ENCODE data around the gene LDHA.
"Not testable (repeated sequence)": the region's sequence is repeated elsewhere in the genome, so short reads cannot be mapped to it uniquely, and the experiment has no call there.

The LDHA gene

GRCh38 chr11:18404062-18404461, 9.7 kb downstream of the LDHA start:
- no peak for TF ChIP-seq JUND (IDR thresholded peaks at IDR 0.05; ENCODE audit: low read depth)
- DNase-seq (ENCODE audit: low read depth in 1 of 2, low spot score in 1 of 2) = no peak
- in situ Hi-C loops (cut with HindIII; ENCODE audit: low pct_unique_long_range_greater_than_20kb, low sequenced_read_pairs) = no loop called here

DNA sequence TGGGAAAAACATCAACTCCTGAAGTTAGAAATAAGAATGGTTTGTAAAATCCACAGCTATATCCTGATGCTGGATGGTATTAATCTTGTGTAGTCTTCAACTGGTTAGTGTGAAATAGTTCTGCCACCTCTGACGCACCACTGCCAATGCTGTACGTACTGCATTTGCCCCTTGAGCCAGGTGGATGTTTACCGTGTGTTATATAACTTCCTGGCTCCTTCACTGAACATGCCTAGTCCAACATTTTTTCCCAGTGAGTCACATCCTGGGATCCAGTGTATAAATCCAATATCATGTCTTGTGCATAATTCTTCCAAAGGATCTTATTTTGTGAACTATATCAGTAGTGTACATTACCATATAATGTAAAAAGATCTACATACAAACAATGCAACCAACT, 13.0 kb downstream of the LDHA start:
- DNase-seq (ENCODE audit: low read depth in 1 of 2, low spot score in 1 of 2); in situ Hi-C loops (cut with HindIII; ENCODE audit: low pct_unique_long_range_greater_than_20kb, low sequenced_read_pairs): not testable (repeated sequence)

DNA sequence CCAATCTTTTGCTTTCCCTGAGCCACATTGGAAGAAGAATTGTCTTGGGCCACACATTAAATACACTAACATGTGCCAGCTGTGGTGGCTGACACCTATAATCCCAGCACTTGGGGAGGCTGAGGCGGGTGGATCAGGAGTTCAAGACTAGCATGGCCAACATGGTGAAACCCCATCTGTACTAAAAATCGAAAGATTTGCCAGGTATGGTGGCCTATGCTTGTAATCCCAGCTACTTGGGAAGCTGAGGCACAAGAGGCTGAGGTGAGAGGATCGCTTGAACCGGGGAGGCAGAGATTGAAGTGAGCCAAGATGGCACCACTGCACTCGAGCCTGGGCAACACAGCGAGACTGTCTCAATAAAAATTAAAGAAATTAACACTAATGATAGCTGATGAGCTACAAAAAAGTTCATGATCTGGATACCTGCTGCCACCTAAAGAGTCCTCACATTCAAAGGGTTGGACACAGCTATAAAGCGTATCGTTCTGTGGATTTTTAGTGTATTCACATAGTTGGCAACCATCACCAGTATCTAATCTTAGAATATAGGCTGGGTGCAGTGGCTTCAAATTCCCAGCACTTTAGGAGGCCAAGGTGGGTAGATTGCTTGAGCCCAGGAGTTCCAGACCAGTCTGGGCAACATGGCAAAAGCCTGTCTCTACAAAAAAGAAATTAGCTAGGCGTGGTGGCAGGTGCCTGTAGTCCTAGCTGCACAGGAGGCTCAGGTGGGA, 14.4 kb downstream of the LDHA start:
- in situ Hi-C loops (cut with HindIII; ENCODE audit: low pct_unique_long_range_greater_than_20kb, low sequenced_read_pairs) = no loop called here
- no peak for DNase-seq (ENCODE audit: low read depth in 1 of 2, low spot score in 1 of 2)

GRCh38 chr11:18416459-18416858, 22.1 kb downstream of the LDHA start:
- no peak for TF ChIP-seq JUND (IDR thresholded peaks at IDR 0.05; ENCODE audit: low read depth)
- no peak for DNase-seq (ENCODE audit: low read depth in 1 of 2, low spot score in 1 of 2)
- in situ Hi-C loops (cut with HindIII; ENCODE audit: low pct_unique_long_range_greater_than_20kb, low sequenced_read_pairs) = no loop called here

More for the DNA sequence above, 14.4 kb downstream of the LDHA start:
- no peak for TF ChIP-seq JUND (IDR thresholded peaks at IDR 0.05; ENCODE audit: low read depth)

DNA sequence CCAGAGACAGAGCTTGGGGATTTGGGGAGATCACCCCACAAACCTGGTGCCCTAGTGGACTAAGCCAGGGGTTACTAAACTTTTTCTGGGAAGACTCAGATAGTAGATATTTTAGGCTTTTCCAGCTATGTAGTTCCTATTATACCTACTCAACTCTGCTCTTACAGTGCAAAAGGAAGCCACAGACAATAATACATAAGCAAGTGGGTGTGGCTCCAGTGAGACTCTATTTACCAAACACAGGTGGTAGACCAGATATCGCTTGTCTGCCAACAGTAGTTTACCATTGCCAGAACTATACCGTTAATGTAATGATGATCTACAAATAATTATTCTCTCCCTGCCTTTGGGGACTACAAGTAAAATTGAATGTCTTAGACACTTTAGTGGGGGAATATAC, 24.7 kb downstream of the LDHA start:
- in situ Hi-C loops (cut with HindIII; ENCODE audit: low pct_unique_long_range_greater_than_20kb, low sequenced_read_pairs) = no loop called here
- TF ChIP-seq JUND (IDR thresholded peaks at IDR 0.05; ENCODE audit: low read depth) = no peak
- no peak for DNase-seq (ENCODE audit: low read depth in 1 of 2, low spot score in 1 of 2)

DNA sequence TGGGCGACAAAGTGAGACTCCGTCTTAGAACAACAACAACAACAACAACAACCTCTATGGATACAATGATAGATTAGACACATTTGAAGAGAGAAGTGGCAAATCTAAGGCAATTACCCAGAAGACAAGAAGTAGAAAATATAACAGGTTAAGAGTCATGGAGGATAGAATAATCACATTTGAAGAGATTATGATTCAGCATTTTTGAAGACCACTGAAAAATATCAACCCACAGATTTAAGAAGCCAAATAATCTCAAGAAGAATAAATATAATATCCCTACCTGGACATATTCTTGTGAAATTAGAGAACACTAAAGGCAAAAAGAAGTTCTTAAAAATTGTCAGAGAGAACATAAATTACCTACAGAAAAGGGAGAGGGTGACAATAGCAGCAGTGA, 25.7 kb downstream of the LDHA start:
- in situ Hi-C loops (cut with HindIII; ENCODE audit: low pct_unique_long_range_greater_than_20kb, low sequenced_read_pairs) = no loop called here
- DNase-seq (ENCODE audit: low read depth in 1 of 2, low spot score in 1 of 2) = no peak
- TF ChIP-seq JUND (IDR thresholded peaks at IDR 0.05; ENCODE audit: low read depth) = no peak

DNA sequence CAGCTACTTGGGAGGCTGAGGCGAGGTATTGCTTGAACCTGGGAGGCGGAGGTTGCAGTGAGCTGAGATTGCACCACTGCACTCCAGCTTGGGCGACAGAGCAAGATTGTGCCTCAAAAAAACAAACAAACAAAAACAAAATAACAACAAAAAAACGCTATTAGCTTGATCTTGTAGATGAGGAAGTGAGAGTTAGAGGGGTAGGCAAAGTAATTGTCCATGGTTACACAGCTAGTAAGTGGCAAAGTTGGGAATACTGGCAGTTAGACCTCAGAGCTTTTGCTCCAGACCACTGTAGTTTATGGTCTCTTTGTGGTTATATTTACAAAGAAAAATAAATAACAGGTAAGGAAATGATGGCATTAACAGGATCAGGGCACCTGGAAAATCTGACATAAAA, 32.9 kb downstream of the LDHA start:
- no peak for TF ChIP-seq JUND (IDR thresholded peaks at IDR 0.05; ENCODE audit: low read depth)
- no peak for DNase-seq (ENCODE audit: low read depth in 1 of 2, low spot score in 1 of 2)
- in situ Hi-C loops (cut with HindIII; ENCODE audit: low pct_unique_long_range_greater_than_20kb, low sequenced_read_pairs) = no loop called here

GRCh38 chr11:18429332-18429731, 35.0 kb downstream of the LDHA start:
- in situ Hi-C loops (cut with HindIII; ENCODE audit: low pct_unique_long_range_greater_than_20kb, low sequenced_read_pairs) = no loop called here
- DNase-seq (ENCODE audit: low read depth in 1 of 2, low spot score in 1 of 2) = no peak

DNA sequence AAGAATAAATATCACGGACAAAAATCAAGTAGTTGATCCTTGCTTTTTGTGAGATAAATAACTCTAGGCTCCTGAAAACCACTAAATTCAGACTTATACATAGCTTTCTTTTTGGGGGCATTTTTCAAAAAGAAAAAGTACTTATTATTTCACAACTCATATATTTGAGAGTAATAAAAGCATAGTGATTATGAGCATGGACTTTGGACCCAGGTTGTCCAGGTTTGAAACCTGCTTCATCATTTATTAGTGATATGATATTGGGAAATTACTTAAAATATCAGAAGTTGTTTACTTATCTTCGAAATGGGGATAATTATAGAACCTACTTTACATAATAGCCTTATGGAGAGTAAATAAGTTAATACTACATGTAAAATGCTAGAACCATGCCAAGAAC, 44.3 kb downstream of the LDHA start:
- in situ Hi-C loops (cut with HindIII; ENCODE audit: low pct_unique_long_range_greater_than_20kb, low sequenced_read_pairs) = no loop called here
- no peak for TF ChIP-seq JUND (IDR thresholded peaks at IDR 0.05; ENCODE audit: low read depth)
- no peak for DNase-seq (ENCODE audit: low read depth in 1 of 2, low spot score in 1 of 2)

More at GRCh38 chr11:18429332-18429731, 35.0 kb downstream of the LDHA start:
- no peak for TF ChIP-seq JUND (IDR thresholded peaks at IDR 0.05; ENCODE audit: low read depth)

DNA sequence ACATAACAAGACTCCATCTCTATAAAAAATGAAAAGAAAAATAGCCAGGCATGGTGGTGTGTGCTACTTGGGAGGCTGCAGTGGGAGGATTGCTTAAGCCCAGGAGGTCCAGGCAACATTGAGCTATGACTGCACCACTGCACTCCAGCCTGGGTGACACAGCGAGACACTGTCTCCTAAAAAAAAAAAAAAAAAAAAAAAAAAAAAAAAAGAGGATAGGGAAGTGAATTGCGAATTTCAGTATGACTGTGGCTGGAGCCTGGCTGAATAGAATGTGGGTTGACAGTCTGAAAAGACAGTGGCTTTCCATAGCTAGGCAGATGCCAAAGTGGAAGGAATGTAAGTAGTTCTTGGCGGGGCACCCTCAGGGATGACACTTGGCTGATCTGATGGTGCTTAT, 54.9 kb downstream of the LDHA start:
- no peak for DNase-seq (ENCODE audit: low read depth in 1 of 2, low spot score in 1 of 2)
- TF ChIP-seq JUND (IDR thresholded peaks at IDR 0.05; ENCODE audit: low read depth) = no peak
- in situ Hi-C loops (cut with HindIII; ENCODE audit: low pct_unique_long_range_greater_than_20kb, low sequenced_read_pairs) = no loop called here

GRCh38 chr11:18452927-18453326, 58.6 kb downstream of the LDHA start:
- no peak for DNase-seq (ENCODE audit: low read depth in 1 of 2, low spot score in 1 of 2)
- no peak for TF ChIP-seq JUND (IDR thresholded peaks at IDR 0.05; ENCODE audit: low read depth)
- in situ Hi-C loops (cut with HindIII; ENCODE audit: low pct_unique_long_range_greater_than_20kb, low sequenced_read_pairs) = no loop called here

DNA sequence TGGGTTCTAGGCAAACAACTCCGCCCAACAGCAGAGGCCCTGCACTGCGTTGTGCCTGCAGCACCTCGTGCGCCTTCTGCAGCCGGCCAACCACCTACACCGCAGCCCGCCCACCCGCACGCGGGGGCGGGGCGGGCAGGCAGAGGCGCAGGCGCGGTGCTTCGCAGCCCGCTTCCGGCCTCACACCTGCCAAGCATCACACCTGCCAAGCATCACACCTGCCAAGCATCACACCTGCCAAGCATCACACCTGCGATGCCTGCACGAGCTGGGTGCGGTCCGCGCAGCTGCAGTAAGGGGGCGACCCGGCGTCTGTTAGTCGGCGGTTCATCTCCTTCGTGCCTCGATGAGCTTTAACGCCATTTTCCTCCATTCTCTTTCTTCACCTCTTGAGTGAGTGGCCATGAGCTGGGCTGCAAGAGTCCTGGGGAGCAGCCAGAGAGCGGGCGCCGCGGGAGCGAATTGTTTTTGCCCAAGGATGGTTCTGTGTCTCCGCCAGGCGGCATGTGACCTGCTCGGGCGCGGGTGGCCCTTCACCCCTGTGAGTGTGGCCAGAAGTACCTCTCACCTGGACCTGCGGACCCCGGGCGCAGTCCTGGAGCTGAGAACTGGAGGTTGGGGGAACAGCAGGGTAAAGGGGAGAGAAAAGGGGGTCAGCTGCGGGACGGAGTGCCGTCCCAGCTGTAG, 61.5 kb downstream of the LDHA start, which contains the start of gene LDHAL6A:
LDHAL6A (plus strand) TSS at position 171 of the 687 bp plus-strand sequence. CDS start 825 bp downstream, outside the sequence.
- in situ Hi-C loops (cut with HindIII; ENCODE audit: low pct_unique_long_range_greater_than_20kb, low sequenced_read_pairs) = no loop called here

DNA sequence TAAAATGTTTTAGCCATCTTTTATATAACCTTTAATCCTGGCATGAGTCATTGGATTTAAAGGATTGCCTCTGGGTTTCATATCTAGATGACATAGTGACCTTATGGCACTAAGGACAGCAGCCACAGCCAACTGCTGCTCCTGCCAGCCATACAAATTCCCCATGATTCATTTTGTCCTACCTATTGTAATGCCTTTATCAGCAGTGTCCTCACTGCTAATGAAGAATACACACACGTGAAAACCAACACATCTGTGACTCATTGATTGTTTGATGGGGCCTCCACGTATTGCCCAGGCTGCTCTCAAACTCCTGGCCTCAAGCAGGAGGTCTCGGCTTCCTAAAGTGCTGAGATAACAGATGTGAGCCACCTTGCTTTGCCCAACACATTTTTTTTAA, 63.1 kb downstream of the LDHA start:
- no peak for DNase-seq (ENCODE audit: low read depth in 1 of 2, low spot score in 1 of 2)
- in situ Hi-C loops (cut with HindIII; ENCODE audit: low pct_unique_long_range_greater_than_20kb, low sequenced_read_pairs) = no loop called here
- no peak for TF ChIP-seq JUND (IDR thresholded peaks at IDR 0.05; ENCODE audit: low read depth)

More for the DNA sequence above, 61.5 kb downstream of the LDHA start, which contains the start of gene LDHAL6A:
- TF ChIP-seq JUND (IDR thresholded peaks at IDR 0.05; ENCODE audit: low read depth) = no peak
- no peak for DNase-seq (ENCODE audit: low read depth in 1 of 2, low spot score in 1 of 2)
